PC-3 (cell line): ENCODE data around the gene KCNQ2.

Experiments
- CTCF ChIP-seq: fragments of 300-600 bp; sonication (generic); conservative IDR thresholded peaks from 2 replicates; pipeline ENCODE4 v1.5.1; 2017; ENCODE audit warnings: antibody characterized with exemption, low read depth, mild to moderate bottlenecking, low read length
- EZH2 ChIP-seq: fragments of 300-600 bp; sonication (generic); IDR thresholded peaks from one replicate; pipeline ENCODE4 v1.6.1; 2017; ENCODE audit warnings: antibody characterized with exemption, mild to moderate bottlenecking, low read length; ENCODE audit not compliant: unreplicated experiment
- EZH2phosphoT487 ChIP-seq: fragments of 300-600 bp; sonication (generic); IDR thresholded peaks from 2 replicates; pipeline ENCODE4 v1.6.1; 2018; ENCODE audit warnings: mild to moderate bottlenecking, antibody characterized with exemption, low read length, borderline replicate concordance

- no peak for TF ChIP-seq CTCF
- TF ChIP-seq EZH2phosphoT487: no peak
- TF ChIP-seq EZH2: no peak
Measured at GRCh38 chr20:63373996-63374395, 98.5 kb downstream of the KCNQ2 start.
